Measurements from ENCODE around the gene CYB5D1.

CYB5D1 gene

DNA sequence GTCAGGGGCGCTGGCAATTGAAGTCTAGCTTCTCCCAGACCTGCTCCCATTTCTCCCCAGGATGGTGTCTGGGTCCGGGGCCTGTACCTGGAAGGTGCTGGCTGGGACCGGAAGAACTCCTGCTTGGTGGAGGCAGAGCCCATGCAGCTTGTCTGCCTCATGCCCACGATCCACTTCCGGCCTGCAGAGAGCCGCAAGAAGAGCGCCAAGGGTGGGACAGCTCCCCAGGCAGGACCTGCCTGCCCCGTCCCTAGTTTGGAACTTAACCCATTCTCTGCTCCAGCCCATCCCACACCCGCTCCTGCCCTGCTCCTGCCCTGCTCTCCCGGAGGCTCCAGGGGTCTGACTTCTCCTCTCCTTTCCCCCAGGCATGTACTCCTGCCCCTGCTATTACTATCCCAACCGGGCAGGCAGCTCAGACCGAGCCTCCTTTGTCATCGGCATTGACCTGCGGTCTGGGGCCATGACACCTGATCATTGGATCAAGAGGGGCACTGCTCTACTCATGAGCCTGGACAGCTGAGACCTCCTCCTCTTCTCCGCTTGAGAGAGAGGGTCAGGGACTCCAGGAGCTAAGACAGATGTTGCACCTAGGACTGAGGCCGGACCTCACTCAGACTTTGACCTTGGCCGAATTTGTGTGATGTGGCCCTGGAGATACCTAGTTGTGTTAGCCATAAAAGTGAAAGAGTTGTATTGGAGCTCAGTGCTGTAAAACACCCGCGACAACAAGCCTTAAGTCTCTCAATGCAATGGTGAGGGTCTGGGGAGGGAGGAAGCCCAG lies 24.6 kb upstream of the CYB5D1 start:
- no peak for DNase-seq (ENCODE audit: low read depth)
- peak overlapping the region; percentile 78 for H3K4me3 ChIP-seq (ENCODE audit: low read depth, low read length)

DNA sequence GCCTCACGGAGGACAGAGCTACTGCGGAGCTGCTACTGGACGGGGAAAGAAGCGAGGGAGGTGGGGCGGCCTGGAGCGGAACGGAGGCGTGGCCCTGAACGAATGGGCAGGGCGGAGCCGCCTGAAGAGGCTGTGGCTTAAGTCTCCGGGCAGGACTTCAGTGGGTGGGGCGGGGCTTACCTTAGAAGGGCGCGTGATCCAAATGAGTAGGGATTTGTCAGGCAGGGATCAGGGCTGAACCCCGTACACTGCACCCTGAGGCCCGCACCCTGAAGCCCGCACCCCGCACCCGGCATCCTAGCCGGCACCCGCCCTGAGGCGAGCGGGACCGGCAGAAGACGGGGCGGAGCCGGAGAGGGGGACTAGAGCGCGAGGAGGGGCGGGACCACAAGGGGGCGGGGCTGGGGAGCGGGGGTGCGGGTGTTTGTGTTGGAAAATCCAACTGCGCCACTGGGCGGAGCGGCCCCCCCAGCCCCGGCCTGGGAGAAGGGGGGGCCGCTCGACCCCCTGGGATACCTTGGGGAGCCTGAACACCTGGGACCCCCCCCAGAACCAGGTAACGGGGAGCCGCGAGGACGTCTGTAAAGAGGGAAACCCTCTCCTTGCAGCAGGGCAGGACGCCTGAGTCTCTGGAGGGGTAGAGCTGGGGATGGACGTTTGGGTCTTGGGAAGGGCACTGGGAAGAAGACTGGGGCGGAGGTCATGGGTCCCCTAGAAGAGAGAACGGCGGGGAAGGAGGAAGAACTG lies 23.8 kb upstream of the CYB5D1 start, which contains the start of gene KDM6B:
Gene KDM6B (plus strand): TSS at position 423 of the 747 bp plus-strand sequence. CDS start 11,338 bp downstream, outside the sequence.
- no peak for DNase-seq (ENCODE audit: low read depth)
- H3K4me3 ChIP-seq (ENCODE audit: low read depth, low read length) = peak within 1 kb of the TSS; percentile 78

DNA sequence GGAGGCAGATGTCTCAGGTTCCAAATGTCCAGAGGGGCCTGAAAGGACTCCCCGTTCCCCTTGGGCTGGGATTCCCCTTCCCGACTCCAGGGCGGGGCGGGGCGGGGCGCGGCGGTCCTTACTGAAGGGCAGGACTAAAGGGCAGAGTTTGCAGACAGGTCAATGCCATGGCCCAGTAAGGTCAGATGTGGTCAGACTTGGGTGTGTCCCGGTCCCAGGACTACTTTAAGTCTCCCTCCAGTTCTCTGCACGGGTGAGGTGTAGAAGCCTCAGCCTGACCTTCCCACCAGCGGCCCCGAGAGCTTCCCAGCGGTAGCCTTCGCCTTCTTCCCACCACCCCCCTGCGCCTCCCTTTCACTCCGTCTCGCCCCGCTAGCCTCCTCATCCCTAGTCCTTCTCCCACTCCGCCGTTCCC lies 23.3 kb upstream of the CYB5D1 start:
- H3K4me3 ChIP-seq (ENCODE audit: low read depth, low read length) = peak overlapping the region; percentile 78
- no peak for DNase-seq (ENCODE audit: low read depth)

DNA sequence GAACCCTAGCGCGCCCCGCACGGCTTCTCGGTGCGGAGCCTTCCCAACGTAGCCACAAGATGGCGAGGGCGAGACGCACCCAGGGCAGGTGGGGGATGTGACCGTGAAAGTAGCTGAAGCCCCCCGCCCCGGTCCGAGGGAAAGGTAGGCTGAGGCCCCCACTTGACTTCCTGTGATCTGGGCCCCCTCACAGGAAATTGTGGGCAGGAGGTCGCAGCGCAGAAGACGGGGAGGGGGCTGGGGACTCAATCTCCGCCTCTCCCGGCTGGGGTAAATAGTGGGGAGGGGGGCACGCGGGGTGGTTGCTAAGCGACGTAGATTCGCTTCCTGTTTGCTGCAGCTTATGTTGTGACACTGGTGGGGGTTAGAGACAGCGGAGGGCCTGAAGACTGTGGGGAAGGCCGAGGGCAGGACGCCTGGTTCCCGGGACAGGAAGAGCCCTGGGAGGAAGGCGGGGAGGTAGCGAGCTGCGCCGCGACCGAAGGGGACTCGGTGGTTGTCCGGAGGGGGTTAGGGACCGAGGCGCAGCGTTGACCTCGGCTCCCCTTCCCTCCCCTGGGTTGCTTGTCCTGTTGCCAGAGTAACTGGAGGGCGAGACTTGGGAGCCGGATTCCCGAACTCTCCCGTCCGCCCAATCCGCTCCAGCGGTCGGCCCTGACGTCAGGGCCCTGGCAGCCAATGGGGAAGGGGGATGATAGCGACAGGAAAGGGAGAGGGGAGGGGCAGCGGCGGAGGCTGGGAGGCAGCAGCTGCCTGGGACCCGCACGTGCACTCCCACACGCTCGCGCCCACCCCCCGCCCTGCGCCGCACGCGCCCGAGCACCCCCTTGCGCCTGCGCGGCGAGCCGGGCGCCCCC lies 22.6 kb upstream of the CYB5D1 start:
- H3K4me3 ChIP-seq (ENCODE audit: low read depth, low read length) = peak overlapping the region; percentile 78
- DNase-seq (ENCODE audit: low read depth) = peak; percentile 97

DNA sequence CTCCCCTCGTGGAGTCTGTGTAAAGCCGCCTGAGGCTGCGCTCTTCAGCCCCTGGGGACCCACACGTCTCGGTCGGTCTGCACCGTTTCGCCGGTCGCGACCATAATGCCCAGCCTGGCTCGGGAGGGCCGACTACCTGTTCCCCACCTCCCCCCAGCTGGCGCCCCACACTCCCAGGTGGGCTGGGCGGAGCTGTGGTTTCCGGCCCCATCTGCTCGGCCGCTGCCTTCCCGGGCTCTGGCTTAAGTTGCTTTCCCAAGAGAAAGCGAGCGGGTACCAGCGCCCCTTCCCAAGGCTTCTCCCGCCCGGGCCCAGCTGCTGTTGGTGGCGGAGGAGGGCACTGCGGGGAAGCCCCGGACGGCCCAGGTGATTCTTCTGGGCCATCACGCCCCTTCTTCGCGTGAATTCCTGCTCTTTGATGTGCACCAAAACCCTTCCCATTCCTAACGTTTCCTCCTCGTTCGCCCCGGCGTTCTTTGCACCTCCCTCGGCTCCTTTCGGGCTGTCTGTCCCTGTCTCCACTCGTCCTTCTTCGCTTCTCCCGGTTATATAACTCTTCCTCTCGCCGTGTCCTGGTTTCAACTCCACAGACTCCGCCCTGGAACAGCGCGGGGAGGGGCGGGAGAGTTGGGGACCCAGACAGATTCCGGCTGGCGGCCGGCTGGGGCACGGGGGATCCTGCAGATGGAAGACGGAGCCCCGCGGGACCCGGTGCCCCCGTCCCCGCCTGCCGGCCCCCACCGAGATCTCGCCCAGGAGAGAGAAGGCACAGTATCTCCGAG lies 21.8 kb upstream of the CYB5D1 start:
- peak overlapping the region; percentile 78 for H3K4me3 ChIP-seq (ENCODE audit: low read depth, low read length)
- DNase-seq (ENCODE audit: low read depth) = no peak

DNA sequence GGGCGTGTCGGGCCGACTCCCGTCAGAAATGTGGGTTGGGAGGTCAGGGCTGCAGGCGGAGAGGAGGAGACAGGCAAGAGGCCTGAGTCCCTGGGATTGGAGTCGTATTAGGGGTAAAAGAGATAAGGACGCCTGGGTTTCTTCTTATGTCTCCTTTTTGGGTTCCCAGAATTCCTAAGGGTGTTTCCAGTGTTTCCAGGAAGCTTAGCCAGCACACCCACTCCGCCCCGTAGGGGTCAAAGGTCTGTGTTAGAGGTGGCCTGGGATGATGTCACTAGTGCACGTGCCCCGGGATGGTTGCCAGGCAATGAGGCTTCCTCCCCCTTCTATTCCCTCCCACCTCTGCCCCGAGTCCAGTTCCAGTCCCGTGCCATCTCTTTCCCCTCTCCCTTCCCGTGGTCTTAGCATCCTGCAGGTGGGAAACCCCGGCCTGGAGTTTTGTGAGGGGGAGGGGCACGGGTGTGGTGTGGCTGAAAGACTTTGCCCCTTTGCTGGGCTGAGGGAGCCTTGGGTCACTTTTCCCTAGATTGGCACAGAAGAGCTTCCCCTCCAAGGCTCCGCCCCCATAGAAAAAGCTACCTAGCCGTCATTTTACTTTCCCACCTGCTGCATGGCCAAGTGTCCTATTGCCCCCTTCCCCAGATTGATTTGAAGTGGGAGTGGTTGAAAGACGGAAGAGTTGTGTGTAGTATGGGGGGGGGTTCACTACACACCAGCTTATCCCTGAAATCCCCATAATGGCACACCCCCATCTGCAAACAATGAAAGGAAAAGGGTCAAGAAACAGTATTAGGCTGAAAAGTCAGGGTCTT lies 21.0 kb upstream of the CYB5D1 start:
- DNase-seq (ENCODE audit: low read depth) = peak; percentile 84
- peak overlapping the region; percentile 78 for H3K4me3 ChIP-seq (ENCODE audit: low read depth, low read length)

DNA sequence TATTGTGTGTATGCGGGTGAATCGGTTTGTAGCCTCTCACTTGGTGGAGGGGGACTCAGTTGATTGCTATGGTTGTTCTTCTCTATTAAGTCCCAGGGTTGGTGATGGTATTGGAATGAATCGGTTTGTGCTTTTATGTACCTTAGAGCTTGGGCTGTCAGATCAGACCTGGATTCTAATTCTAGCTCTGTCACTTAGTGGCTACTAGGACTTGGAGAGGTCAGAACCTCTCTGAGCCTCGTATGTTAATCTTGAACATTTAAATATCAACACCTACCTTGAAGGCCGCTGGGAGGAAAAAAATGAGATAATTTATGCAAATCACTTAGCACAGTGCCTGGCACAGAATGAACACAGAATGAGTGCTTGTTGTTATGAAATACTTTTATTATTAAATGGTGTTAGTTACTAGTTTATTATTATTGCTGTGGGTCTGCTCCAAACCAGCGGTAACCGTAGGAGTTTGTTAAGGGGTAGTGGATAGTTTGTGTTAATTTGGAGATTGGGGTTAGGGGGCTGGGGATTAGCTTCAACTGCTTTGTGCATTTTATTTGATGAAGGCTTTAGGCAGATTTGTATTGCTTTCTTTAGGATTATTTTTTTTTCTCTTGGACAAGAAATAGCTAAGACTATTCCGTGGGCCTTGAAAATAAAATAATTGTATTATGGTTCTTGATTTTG lies 20.3 kb upstream of the CYB5D1 start:
- DNase-seq (ENCODE audit: low read depth) = no peak
- H3K4me3 ChIP-seq (ENCODE audit: low read depth, low read length) = peak overlapping the region; percentile 78

DNA sequence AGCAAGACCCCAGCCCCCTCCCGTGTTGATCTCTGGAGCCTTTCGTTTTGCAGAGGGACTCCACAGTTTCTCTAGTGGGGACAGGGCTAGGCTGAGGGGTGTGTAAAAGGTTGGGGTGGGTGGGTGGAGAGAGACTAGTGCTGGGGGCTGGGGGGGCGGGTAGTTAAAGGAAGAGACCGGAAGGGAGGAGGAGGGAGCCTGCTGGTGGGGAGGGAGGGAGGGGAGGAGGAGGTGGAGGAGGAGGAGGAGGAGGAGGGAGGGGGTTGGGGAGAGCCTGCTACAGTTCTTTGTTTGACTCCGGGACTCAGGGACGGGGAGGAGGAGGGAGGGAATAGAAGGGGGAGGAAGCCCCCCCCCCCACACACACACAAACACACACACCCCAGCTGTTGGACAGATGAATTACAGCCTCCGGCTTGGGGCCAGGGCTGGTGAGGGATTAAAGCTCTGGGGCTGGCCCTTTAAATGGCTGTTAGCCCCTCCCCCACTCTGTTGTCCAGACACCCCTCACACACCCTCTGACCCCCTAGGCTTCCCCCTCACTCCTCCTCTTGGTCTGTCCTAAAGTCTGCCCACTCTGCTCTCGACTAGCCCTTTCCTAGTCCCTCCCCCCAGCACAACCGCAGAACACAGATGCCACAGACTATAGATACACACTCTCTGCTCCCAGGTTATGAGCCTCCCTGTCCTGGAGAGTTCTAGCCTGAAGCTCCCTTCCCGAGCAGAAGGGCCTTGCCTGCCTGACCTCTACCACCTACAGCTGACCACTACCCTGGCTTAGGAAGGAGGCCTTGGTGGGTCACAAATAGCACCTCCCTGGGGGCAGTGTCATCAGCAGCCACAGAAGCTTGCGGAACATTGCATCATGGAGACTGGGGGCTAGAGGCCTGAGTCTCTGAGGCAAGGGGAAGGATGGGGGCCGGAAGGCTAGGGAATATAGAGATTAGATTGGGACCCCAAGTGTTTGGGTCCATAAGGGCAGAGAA lies 19.4 kb upstream of the CYB5D1 start:
- H3K4me3 ChIP-seq (ENCODE audit: low read depth, low read length) = peak overlapping the region; percentile 78
- no peak for DNase-seq (ENCODE audit: low read depth)

DNA sequence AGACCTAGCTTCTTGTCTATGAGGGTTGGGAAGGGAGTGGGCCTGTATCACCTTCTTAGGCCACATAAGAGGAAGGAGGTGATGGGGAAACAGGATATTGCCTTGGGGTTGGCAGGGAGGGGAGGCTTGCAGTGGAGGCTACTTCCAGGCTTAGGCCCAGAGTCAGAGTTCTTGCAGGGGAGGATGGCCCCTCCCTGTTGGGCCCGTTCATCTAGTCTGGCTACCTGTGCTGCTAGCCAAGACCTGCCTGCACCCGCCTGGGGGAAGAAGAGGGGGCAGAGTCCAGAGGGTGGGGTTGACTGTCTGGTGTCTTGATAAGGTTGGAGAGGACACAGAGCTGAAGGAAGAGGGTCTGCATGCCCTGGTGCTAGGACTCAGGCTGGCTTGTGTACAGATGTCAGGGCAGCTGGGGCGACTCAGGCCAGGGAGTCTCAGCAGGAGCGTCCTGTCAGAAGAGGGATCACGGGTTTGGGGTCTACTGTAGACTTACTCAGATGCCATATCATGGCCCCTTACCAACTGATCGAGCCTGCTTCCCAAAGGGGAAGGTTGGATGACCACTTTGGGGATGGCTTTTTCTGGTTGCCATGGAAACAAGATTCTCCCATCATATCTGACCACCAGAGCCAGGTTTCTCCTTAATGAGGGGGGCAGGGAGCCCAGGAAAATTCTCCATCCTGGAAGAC lies 18.5 kb upstream of the CYB5D1 start:
- no peak for DNase-seq (ENCODE audit: low read depth)
- peak overlapping the region; percentile 78 for H3K4me3 ChIP-seq (ENCODE audit: low read depth, low read length)

DNA sequence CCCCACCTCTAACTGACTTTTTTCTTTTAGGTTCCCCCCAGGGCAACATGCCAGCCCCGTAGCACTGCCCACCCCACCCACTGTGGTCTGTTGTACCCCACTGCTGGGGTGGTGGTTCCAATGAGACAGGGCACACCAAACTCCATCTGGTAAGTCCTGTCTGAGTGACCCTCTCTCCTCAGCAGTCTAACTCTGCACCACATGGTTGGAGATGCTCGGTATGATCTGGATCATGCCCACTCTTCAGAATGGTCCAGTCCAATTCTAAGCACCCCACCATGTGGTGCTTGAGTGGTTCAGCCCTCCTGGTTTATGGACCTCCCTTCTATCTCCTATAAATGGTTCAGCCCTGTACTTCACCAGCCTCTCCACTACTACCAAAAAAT lies 17.9 kb upstream of the CYB5D1 start:
- DNase-seq (ENCODE audit: low read depth) = no peak
- no peak overlapping the region for H3K4me3 ChIP-seq (ENCODE audit: low read depth, low read length)

DNA sequence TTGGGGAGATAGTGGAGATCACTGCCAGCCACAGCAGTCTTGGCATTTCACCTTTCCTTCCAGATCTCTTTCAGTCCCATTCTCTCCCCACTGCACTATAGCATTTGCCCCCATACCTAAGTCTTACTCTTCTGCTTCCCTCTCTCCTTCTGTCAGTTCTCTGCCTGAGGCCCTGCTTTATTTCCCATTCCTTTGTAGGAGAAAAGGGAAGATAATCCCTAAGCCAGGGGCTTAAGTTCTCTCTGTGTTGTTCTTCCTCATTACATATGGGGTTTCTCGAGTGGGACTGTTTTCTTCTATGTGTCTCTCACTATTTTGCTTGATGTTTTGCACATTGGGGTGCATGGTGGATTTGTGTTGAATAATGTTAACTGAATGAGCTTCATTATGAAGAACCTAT lies 17.4 kb upstream of the CYB5D1 start:
- DNase-seq (ENCODE audit: low read depth) = no peak
- no peak overlapping the region for H3K4me3 ChIP-seq (ENCODE audit: low read depth, low read length)

DNA sequence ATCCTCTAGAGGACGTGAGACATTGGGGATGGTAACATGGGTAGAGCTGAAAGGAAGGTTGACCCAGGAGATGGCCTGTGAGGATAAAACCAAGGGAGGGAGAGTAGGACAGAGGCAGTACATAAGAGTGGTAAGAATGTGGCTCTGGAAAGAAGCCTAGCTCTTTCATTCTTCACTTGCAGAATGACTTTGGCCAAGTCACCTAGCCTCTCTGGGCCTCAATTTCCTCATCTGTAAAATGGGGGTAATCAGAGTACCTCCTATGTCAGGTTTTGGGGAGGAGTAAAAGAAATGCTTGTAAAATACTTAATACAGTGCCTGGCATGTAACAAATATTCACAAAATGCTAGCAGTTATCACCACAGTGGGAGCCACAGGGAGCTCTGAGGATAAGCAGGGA lies 16.9 kb upstream of the CYB5D1 start:
- H3K4me3 ChIP-seq (ENCODE audit: low read depth, low read length) = no peak overlapping the region
- DNase-seq (ENCODE audit: low read depth) = no peak

DNA sequence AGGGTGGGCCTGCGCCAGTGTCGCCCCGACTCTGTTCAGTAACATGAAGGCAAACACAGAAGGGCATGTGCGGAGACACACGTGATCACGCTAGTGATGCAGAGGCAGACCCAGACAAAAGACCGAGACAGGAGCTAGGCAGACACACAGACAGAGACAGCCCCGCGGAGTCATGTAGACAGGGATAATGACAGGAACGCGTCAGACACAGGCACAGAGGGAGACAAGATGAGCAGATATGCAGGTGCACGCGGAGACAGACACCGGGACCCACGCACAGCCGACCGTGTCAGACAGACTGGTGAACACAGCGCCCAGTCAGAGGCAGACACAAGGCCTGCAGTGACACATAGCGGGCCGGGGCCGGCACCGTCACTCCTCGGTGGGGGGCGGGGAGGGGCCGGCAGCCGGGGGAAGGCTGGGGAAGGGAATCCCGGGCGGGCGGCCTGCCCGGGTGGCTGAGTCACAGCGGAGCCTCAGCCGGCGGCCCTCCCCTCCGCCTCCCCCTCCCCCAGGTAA lies 16.3 kb upstream of the CYB5D1 start:
- H3K4me3 ChIP-seq (ENCODE audit: low read depth, low read length) = peak overlapping the region; percentile 71

DNA sequence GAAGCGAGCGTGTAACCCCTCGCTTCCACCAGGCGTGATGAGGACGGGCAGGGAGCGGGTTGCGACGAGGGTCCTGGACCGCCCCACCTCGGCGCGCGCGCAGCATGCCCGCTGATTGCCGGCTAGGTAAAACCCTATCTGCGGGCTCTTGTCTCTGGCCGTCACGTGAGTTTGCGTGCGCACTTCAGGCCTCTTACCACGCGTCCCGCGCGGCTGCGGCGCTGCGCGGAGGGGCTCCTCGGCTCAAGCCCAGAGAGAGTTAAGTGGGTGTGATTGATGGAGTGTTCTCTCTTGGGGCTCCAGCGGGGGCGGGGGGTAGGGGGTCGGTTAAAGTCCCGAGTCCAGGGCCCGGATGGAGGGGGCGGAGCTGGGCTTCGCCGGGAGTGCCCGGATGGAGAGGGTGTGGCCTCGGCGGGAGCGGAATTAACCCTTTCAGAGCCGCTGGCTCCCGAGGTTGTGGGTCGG lies 15.9 kb upstream of the CYB5D1 start:
- peak overlapping the region; percentile 71 for H3K4me3 ChIP-seq (ENCODE audit: low read depth, low read length)
- DNase-seq (ENCODE audit: low read depth) = no peak

More for the DNA sequence above, 16.3 kb upstream of the CYB5D1 start:
- peak; percentile 77 for DNase-seq (ENCODE audit: low read depth)

DNA sequence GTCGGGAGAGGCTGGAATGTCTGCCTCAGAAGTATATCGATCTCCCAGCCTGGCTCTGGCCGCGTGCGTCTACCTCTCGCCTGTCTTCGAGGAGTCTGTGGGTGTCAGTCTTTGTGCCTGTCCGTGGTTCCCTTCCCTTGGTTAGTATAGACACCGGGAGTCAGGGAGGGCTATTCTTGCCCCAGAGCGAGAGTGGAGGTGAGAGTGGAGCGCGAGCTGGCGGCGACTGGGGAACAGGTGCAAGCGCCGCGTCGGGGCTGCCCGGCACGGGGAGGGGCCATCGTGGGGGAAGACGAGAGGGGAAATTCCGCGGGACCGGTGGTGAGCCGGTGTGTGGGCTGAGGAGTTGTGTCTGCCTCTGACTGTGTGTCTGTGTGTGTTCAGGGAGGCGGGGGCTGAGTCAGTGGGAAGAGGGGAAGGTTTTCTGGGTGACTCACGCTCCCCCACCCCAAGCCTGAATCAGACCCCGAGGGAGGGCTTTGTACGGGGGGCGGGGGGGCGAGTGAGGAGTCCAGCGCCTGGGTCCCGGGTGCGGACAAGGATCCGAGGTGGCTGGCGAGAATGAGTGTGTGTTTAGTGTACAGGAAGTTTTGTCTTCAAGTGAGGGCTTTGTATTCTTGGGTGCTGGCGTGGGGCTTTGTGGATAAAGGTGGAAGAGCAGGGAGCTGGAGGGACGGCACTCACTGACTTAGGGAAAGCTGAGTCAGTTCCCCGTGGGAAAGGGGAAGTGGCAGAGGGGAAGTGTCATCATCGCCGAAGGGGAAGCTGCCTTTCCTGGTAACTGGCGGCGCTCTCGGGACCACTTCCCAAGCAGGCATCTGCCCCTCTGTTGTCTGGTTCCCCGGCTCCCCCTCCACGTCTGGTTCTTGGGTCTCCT lies 15.2 kb upstream of the CYB5D1 start:
- peak; percentile 87 for DNase-seq (ENCODE audit: low read depth)
- H3K4me3 ChIP-seq (ENCODE audit: low read depth, low read length) = peak overlapping the region; percentile 71
